Panc1 (cell line): ENCODE results near the gene CWC25. TPM values are rescaled to one million over a fixed set of nuclear protein-coding genes. Genes with fewer than 3 reads are reported as not detected.

Source experiments
- ATAC-seq: fragments of 200-7000 bp; cut with Tn5 transposase; 2 replicates; pipeline ENCODE4 v1.9.1; 2020; ENCODE audit warnings: mild to moderate bottlenecking, moderate library complexity
- BruUV-seq: library from RNA; stranded (reverse); fragments of 400-500 nt; replicated peaks from 2 replicates; lab custom pipeline; 2021; lab: Mats Ljungman, UMichigan
- CTCF ChIA-PET: fragments of 300-600 bp; sonication (Branson Sonifier 250); formaldehyde crosslinking; loops from one replicate; lab custom pipeline; 2022; ENCODE audit warnings: antibody characterized with exemption; lab: Charles Lee
- POLR2A ChIA-PET: fragments of 300-600 bp; sonication (Branson Sonifier 250); formaldehyde crosslinking; loops from one replicate; lab custom pipeline; 2022; ENCODE audit warnings: antibody characterized with exemption; lab: Charles Lee
- DNase-seq: peaks from one replicate; pipeline ENCODE4 v3.0.0-alpha.2; 2010; ENCODE audit warnings: low read depth, low spot score
- H3K27ac ChIP-seq: 2 replicates; pipeline ENCODE4 v1.5.1; 2011; ENCODE audit warnings: mild to moderate bottlenecking, low read length, inconsistent platforms
- H3K27me3 ChIP-seq: fragments of 200-500 bp; sonication (Bioruptor generic); 2 replicates; pipeline ENCODE4 v1.6.0; 2014; ENCODE audit warnings: low read length, inconsistent platforms; ENCODE audit not compliant: control insufficient read depth, insufficient read depth
- H3K36me3 ChIP-seq: fragments of 200-500 bp; sonication (Bioruptor generic); 2 replicates; pipeline ENCODE4 v1.5.1; 2014; ENCODE audit warnings: inconsistent platforms, mild to moderate bottlenecking, low read length, moderate library complexity; ENCODE audit not compliant: control insufficient read depth, insufficient read depth
- H3K4me1 ChIP-seq: 2 replicates; pipeline ENCODE4 v1.5.1; 2011; ENCODE audit warnings: inconsistent platforms, mild to moderate bottlenecking, low read length, moderate library complexity; ENCODE audit not compliant: control insufficient read depth, insufficient read depth
- H3K4me3 ChIP-seq, 2 experiments: 2 replicates each; pipeline ENCODE4 v1.5.1; 2011 to 2012; ENCODE audit warnings: low read depth in 2 of 2, low read length in 2 of 2, mild to moderate bottlenecking in 2 of 2, inconsistent platforms in 1 of 2, moderate library complexity in 1 of 2
- H3K9me3 ChIP-seq: fragments of 200-500 bp; sonication (Bioruptor generic); 2 replicates; pipeline ENCODE4 v1.5.1; 2014; ENCODE audit warnings: low read depth, mild to moderate bottlenecking, inconsistent platforms, low read length, moderate library complexity; ENCODE audit not compliant: control insufficient read depth, insufficient read depth
- POLR2AphosphoS5 ChIP-seq: IDR thresholded peaks from 2 replicates; pipeline ENCODE4 v1.6.1; 2012; ENCODE audit warnings: mild to moderate bottlenecking, low read depth, low read length, moderate library complexity
- SIN3A ChIP-seq: IDR thresholded peaks from 2 replicates; pipeline ENCODE4 v1.6.1; 2012; ENCODE audit warnings: low read depth, mild to moderate bottlenecking, low read length, moderate library complexity, borderline replicate concordance; ENCODE audit not compliant: insufficient read depth
- TCF7L2 ChIP-seq: IDR thresholded peaks from 2 replicates; pipeline ENCODE4 v1.6.1; 2011; ENCODE audit warnings: mild to moderate bottlenecking, low read depth, low read length, inconsistent platforms
- in situ Hi-C: cut with HindIII; loops from 2 replicates; pipeline ENCODE4 v1.10.0; 2016; ENCODE audit warnings: low sequenced_read_pairs, low pct_unique_long_range_greater_than_20kb
- intact Hi-C: fragments of 100-400 bp; cut with micrococcal nuclease; formaldehyde crosslinking; loops from one replicate; pipeline ENCODE4 v1.10.0; 2022; ENCODE audit not compliant: unreplicated experiment
- total RNA-seq: library from RNA; stranded (reverse); gene quantifications from one replicate; pipeline ENCODE4 v1.2.1, GENCODE V29; 2021; ENCODE audit not compliant: unreplicated experiment
- TF ChIP-seq, protein P1 (sequence below), 2 experiments: IDR thresholded peaks; 2 replicates each; pipeline ENCODE4 v1.6.1; 2011 to 2012; ENCODE audit warnings: low read depth in 2 of 2, control low read depth in 1 of 2, low read length in 1 of 2, mild to moderate bottlenecking in 1 of 2, moderate library complexity in 1 of 2; ENCODE audit not compliant: insufficient read depth in 1 of 2
- TF ChIP-seq, protein P2 (sequence below): fragments of 450-650 bp; IDR thresholded peaks from 2 replicates; pipeline ENCODE4 v1.5.1; 2017; ENCODE audit warnings: mild to moderate bottlenecking

The CWC25 gene
- total RNA-seq, 1 experiment from 2014 or later: 13.6 TPM

DNA sequence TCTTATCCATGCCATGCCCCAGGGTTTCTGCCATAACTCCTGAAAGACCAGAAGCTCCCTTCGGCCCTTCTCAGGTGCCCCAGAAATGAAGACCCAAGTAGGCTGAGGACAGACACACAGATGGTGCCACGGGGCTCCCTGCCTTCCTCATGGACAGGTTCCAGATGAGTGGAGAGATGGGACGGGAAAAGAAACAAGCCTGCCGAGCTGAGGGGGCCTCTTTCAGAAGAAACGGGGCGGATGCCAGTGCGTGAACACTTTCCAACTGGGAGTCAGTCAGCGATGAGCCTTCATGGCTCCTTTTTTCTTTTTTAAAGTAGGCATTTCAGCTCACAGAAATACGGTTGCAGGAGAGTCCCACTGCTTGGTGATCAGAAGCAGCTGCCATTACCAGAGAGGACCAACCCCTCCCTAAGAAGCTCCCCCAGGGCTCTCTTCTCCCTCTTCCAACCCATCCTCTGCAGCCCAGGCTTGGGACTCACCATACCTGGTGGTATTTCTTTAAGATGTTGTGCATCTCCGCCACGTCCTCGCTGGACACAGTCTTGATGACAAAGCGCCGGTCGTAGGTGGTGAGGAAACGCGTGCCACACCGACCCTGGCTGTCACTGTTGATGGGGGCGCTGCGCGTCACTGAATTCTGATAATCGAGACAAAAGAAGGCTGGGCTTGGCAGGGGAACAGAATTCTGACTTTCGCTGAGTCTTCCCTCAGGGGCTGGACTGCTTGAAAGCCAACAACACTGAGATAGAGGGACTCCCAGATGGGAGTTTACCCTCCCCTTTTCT lies 45.0 kb downstream of the CWC25 start:
- CTCF ChIA-PET: no interaction called here
- H3K36me3 ChIP-seq: peaks cover 3% of the 10 kb centered on the region
- POLR2A ChIA-PET: no interaction called here
- no peak overlapping the region for H3K4me3 ChIP-seq
- BruUV-seq: no TSS peak
- DNase-seq: no peak
- ATAC-seq: no peak
- no peaks in the 10 kb centered on the region for H3K4me1 ChIP-seq
- in situ Hi-C loops (no loop called here), intact Hi-C loops (no loop called here)
- no peak overlapping the region for H3K27ac ChIP-seq
- H3K9me3 ChIP-seq: no peaks in the 10 kb centered on the region
- no peaks in the 10 kb centered on the region for H3K27me3 ChIP-seq
- TF ChIP-seq, protein P1, sequence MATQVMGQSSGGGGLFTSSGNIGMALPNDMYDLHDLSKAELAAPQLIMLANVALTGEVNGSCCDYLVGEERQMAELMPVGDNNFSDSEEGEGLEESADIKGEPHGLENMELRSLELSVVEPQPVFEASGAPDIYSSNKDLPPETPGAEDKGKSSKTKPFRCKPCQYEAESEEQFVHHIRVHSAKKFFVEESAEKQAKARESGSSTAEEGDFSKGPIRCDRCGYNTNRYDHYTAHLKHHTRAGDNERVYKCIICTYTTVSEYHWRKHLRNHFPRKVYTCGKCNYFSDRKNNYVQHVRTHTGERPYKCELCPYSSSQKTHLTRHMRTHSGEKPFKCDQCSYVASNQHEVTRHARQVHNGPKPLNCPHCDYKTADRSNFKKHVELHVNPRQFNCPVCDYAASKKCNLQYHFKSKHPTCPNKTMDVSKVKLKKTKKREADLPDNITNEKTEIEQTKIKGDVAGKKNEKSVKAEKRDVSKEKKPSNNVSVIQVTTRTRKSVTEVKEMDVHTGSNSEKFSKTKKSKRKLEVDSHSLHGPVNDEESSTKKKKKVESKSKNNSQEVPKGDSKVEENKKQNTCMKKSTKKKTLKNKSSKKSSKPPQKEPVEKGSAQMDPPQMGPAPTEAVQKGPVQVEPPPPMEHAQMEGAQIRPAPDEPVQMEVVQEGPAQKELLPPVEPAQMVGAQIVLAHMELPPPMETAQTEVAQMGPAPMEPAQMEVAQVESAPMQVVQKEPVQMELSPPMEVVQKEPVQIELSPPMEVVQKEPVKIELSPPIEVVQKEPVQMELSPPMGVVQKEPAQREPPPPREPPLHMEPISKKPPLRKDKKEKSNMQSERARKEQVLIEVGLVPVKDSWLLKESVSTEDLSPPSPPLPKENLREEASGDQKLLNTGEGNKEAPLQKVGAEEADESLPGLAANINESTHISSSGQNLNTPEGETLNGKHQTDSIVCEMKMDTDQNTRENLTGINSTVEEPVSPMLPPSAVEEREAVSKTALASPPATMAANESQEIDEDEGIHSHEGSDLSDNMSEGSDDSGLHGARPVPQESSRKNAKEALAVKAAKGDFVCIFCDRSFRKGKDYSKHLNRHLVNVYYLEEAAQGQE (IDR thresholded peaks at IDR 0.05; ENCODE audit: insufficient read depth in 1 of 2, low read depth in 2 of 2, low read length in 1 of 2): no peak
- no peak for TF ChIP-seq TCF7L2
- TF ChIP-seq, protein P2, sequence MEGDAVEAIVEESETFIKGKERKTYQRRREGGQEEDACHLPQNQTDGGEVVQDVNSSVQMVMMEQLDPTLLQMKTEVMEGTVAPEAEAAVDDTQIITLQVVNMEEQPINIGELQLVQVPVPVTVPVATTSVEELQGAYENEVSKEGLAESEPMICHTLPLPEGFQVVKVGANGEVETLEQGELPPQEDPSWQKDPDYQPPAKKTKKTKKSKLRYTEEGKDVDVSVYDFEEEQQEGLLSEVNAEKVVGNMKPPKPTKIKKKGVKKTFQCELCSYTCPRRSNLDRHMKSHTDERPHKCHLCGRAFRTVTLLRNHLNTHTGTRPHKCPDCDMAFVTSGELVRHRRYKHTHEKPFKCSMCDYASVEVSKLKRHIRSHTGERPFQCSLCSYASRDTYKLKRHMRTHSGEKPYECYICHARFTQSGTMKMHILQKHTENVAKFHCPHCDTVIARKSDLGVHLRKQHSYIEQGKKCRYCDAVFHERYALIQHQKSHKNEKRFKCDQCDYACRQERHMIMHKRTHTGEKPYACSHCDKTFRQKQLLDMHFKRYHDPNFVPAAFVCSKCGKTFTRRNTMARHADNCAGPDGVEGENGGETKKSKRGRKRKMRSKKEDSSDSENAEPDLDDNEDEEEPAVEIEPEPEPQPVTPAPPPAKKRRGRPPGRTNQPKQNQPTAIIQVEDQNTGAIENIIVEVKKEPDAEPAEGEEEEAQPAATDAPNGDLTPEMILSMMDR: no peak
- no peak for TF ChIP-seq POLR2AphosphoS5
- TF ChIP-seq SIN3A: no peak

DNA sequence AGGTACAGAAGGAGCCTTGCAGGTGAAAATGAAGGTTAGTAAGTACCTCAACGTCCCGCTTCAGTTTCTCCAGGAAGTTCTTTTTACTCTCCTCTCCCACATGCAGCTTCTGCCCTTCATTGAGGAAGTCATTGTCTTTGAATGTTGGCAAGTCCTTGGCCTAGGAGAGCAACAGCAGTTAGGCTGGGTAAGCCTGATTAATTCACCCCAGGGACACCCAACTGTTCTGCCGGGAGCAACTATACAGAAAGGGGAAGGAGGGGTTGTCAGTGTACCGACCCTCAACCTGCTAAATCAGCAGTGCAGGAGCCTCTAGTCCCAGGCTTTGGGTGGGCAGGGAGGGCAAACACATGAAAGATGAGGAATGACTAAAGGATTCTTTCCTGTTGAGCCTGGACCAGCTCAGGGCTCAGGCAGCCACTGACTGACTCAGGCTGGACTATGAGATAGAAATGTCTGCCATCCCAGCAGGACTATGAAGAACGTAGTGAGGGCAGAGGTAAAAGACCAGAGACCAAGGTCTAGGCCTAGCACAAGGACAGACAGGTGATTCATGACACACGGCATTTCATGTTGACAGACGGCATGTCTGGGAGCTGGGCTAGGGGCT lies 47.4 kb downstream of the CWC25 start:
- intact Hi-C loops: no loop called here
- Histone ChIP-seq H3K27ac (no peak overlapping the region), H3K9me3 (no peaks in the 10 kb centered on the region), H3K4me1 (no peaks in the 10 kb centered on the region), H3K4me3 (no peak overlapping the region), H3K36me3 (peaks cover 6% of the 10 kb centered on the region), H3K27me3 (no peaks in the 10 kb centered on the region)
- ATAC-seq (no peak), DNase-seq (no peak)
- no TSS peak for BruUV-seq
- CTCF ChIA-PET: no interaction called here
- in situ Hi-C loops: no loop called here
- TF ChIP-seq POLR2AphosphoS5: no peak
- TF ChIP-seq SIN3A: no peak
- no peak for TF ChIP-seq TCF7L2
- TF ChIP-seq, protein P2: no peak
- TF ChIP-seq, protein P1 (IDR thresholded peaks at IDR 0.05; ENCODE audit: insufficient read depth in 1 of 2, low read depth in 2 of 2, low read length in 1 of 2): no peak
- POLR2A ChIA-PET: no interaction called here
